ENCODE results near the gene AP3S2.
A peak's percentile ranks its signal among the peaks of the same experiment; 100 is the strongest.
"Not testable (repeated sequence)": the region's sequence is repeated elsewhere in the genome, so short reads cannot be mapped to it uniquely, and the experiment has no call there.

Gene AP3S2

GRCh38 chr15:89839167-89839810, 54.5 kb downstream of the AP3S2 start:
- Mint-ChIP-seq H3K36me3 (ENCODE audit: low read depth) (peaks cover 48% of the 10 kb centered on the region), H3K9me3 (no peaks in the 10 kb centered on the region), H3K27me3 (no peaks in the 10 kb centered on the region), H3K4me1 (ENCODE audit: low read depth) (peaks cover 5% of the 10 kb centered on the region), H3K27ac (no peak overlapping the region), H3K4me3 (no peak overlapping the region)
- no peak for DNase-seq

- no peak for DNase-seq
- no peaks in the 10 kb centered on the region for H3K9me3 Mint-ChIP-seq
- peaks cover 5% of the 10 kb centered on the region for H3K4me1 Mint-ChIP-seq (ENCODE audit: low read depth)
- H3K27me3 Mint-ChIP-seq: no peaks in the 10 kb centered on the region
- peaks cover 58% of the 10 kb centered on the region for H3K36me3 Mint-ChIP-seq (ENCODE audit: low read depth)
- no peak overlapping the region for H3K4me3 Mint-ChIP-seq
- peak overlapping the region; percentile 26 for H3K27ac Mint-ChIP-seq
Observed at GRCh38 chr15:89837830-89838178, 56.0 kb downstream of the AP3S2 start.

GRCh38 chr15:89837134-89837829, 56.5 kb downstream of the AP3S2 start:
- H3K27me3 Mint-ChIP-seq: no peaks in the 10 kb centered on the region
- no peak overlapping the region for H3K4me3 Mint-ChIP-seq
- H3K27ac Mint-ChIP-seq: peak overlapping the region; percentile 48
- H3K4me1 Mint-ChIP-seq (ENCODE audit: low read depth): peaks cover 5% of the 10 kb centered on the region
- peaks cover 59% of the 10 kb centered on the region for H3K36me3 Mint-ChIP-seq (ENCODE audit: low read depth)
- DNase-seq: no peak
- no peaks in the 10 kb centered on the region for H3K9me3 Mint-ChIP-seq

- no peak overlapping the region for H3K4me3 Mint-ChIP-seq
- DNase-seq: no peak
- H3K36me3 Mint-ChIP-seq (ENCODE audit: low read depth): peaks cover 63% of the 10 kb centered on the region
- H3K4me1 Mint-ChIP-seq (ENCODE audit: low read depth): no peaks in the 10 kb centered on the region
- peak overlapping the region; percentile 13 for H3K27ac Mint-ChIP-seq
- H3K27me3 Mint-ChIP-seq: no peaks in the 10 kb centered on the region
- H3K9me3 Mint-ChIP-seq: no peaks in the 10 kb centered on the region
Observed at GRCh38 chr15:89836267-89837133, 57.3 kb downstream of the AP3S2 start.

GRCh38 chr15:89835176-89835564, 58.6 kb downstream of the AP3S2 start:
- Mint-ChIP-seq H3K9me3 (no peaks in the 10 kb centered on the region), H3K27ac (no peak overlapping the region), H3K4me3 (no peak overlapping the region), H3K36me3 (ENCODE audit: low read depth) (peaks cover 56% of the 10 kb centered on the region), H3K4me1 (ENCODE audit: low read depth) (no peaks in the 10 kb centered on the region), H3K27me3 (no peaks in the 10 kb centered on the region)
- DNase-seq: no peak

GRCh38 chr15:89834465-89835175, 59.2 kb downstream of the AP3S2 start:
- not testable (repeated sequence) for H3K4me3 Mint-ChIP-seq; H3K27ac Mint-ChIP-seq; H3K4me1 Mint-ChIP-seq (ENCODE audit: low read depth); H3K9me3 Mint-ChIP-seq; H3K27me3 Mint-ChIP-seq; DNase-seq
- H3K36me3 Mint-ChIP-seq (ENCODE audit: low read depth): peaks cover 53% of the 10 kb centered on the region

GRCh38 chr15:89833966-89834365, 59.8 kb downstream of the AP3S2 start:
- no peaks in the 10 kb centered on the region for H3K4me1 Mint-ChIP-seq (ENCODE audit: low read depth)
- H3K9me3 Mint-ChIP-seq: no peaks in the 10 kb centered on the region
- no peak overlapping the region for H3K27ac Mint-ChIP-seq
- H3K36me3 Mint-ChIP-seq (ENCODE audit: low read depth): peaks cover 53% of the 10 kb centered on the region
- H3K4me3 Mint-ChIP-seq: no peak overlapping the region
- DNase-seq: no peak
- H3K27me3 Mint-ChIP-seq: no peaks in the 10 kb centered on the region

GRCh38 chr15:89830639-89831038, 63.2 kb downstream of the AP3S2 start:
- Mint-ChIP-seq H3K27ac (no peak overlapping the region), H3K9me3 (no peaks in the 10 kb centered on the region), H3K36me3 (ENCODE audit: low read depth) (peaks cover 36% of the 10 kb centered on the region), H3K4me3 (no peak overlapping the region), H3K4me1 (ENCODE audit: low read depth) (no peaks in the 10 kb centered on the region), H3K27me3 (no peaks in the 10 kb centered on the region)
- no peak for DNase-seq

- Mint-ChIP-seq H3K36me3 (ENCODE audit: low read depth) (peaks cover 28% of the 10 kb centered on the region), H3K27me3 (no peaks in the 10 kb centered on the region), H3K4me3 (no peak overlapping the region), H3K9me3 (no peaks in the 10 kb centered on the region), H3K27ac (no peak overlapping the region), H3K4me1 (ENCODE audit: low read depth) (no peaks in the 10 kb centered on the region)
- no peak for DNase-seq
Observed at GRCh38 chr15:89829616-89830440, 64.0 kb downstream of the AP3S2 start.

GRCh38 chr15:89829161-89829560, 64.6 kb downstream of the AP3S2 start:
- Mint-ChIP-seq H3K27me3 (peaks cover 3% of the 10 kb centered on the region), H3K4me3 (no peak overlapping the region), H3K9me3 (no peaks in the 10 kb centered on the region), H3K36me3 (ENCODE audit: low read depth) (peaks cover 21% of the 10 kb centered on the region), H3K27ac (no peak overlapping the region), H3K4me1 (ENCODE audit: low read depth) (no peaks in the 10 kb centered on the region)
- no peak for DNase-seq

GRCh38 chr15:89828281-89829145, 65.3 kb downstream of the AP3S2 start:
- Mint-ChIP-seq H3K36me3 (ENCODE audit: low read depth) (peaks cover 15% of the 10 kb centered on the region), H3K4me3 (no peak overlapping the region), H3K27me3 (peaks cover 7% of the 10 kb centered on the region), H3K27ac (no peak overlapping the region), H3K9me3 (no peaks in the 10 kb centered on the region), H3K4me1 (ENCODE audit: low read depth) (no peaks in the 10 kb centered on the region)
- DNase-seq: no peak

GRCh38 chr15:89827829-89828228, 66.0 kb downstream of the AP3S2 start:
- H3K4me3 Mint-ChIP-seq: no peak overlapping the region
- H3K9me3 Mint-ChIP-seq: no peaks in the 10 kb centered on the region
- no peaks in the 10 kb centered on the region for H3K4me1 Mint-ChIP-seq (ENCODE audit: low read depth)
- no peak overlapping the region for H3K27ac Mint-ChIP-seq
- peaks cover 7% of the 10 kb centered on the region for H3K27me3 Mint-ChIP-seq
- H3K36me3 Mint-ChIP-seq (ENCODE audit: low read depth): peaks cover 8% of the 10 kb centered on the region
- DNase-seq: no peak

All from activated T-cell treated with anti-CD3 and anti-CD28 coated beads, Interleukin-2, amount 50 U/mL, for 24 hours (primary cell).